ENCODE data around the gene INIP. TPM values are rescaled to one million over a fixed set of nuclear protein-coding genes. Genes with fewer than 3 reads are reported as not detected.
"Not testable (repeated sequence)": the region's sequence is repeated elsewhere in the genome, so short reads cannot be mapped to it uniquely, and the experiment has no call there.

INIP gene
- polyA plus RNA-seq, 1 donor from 2014 or later, result 64.7 TPM

- H3K79me2 ChIP-seq (replicated peaks; ENCODE audit: insufficient read depth, low read length), result no peaks in the 10 kb centered on the region
- H4K20me1 ChIP-seq (ENCODE audit: insufficient read depth), result no peaks in the 10 kb centered on the region
- no peaks in the 10 kb centered on the region for H3F3A ChIP-seq (ENCODE audit: insufficient read depth, low read length, poor library complexity, severe bottlenecking)
- H3K27me3 ChIP-seq (ENCODE audit: insufficient read depth, low read depth, low read length), result no peaks in the 10 kb centered on the region
- H3K4me3 ChIP-seq (ENCODE audit: low read length), result no peak overlapping the region
- H2AFZ ChIP-seq (ENCODE audit: low read depth, low read length), result no peak overlapping the region
- H3K36me3 ChIP-seq (ENCODE audit: insufficient read depth, low read length), result no peaks in the 10 kb centered on the region
- no peaks in the 10 kb centered on the region for H3K9me3 ChIP-seq (ENCODE audit: low read length)
- no peak overlapping the region for H3K27ac ChIP-seq (ENCODE audit: low read length)
- H3K4me2 ChIP-seq (ENCODE audit: low read length), result no peak overlapping the region
- no peak for TF ChIP-seq TAF1 (IDR thresholded peaks at IDR 0.05; ENCODE audit: low read depth)
- no peak for TF ChIP-seq MXI1 (conservative IDR thresholded peaks at IDR 0.05; ENCODE audit: poor library complexity, severe bottlenecking)
- TF ChIP-seq REST (IDR thresholded peaks at IDR 0.05; ENCODE audit: borderline replicate concordance), result no peak
- no peak for TF ChIP-seq POLR2AphosphoS5 (IDR thresholded peaks at IDR 0.05)
- TF ChIP-seq CTCF (IDR thresholded peaks at IDR 0.05; ENCODE audit: poor library complexity, severe bottlenecking), result no peak
- TF ChIP-seq EZH2 (IDR thresholded peaks at IDR 0.05; ENCODE audit: borderline replicate concordance, insufficient read depth, low read length, poor library complexity, severe bottlenecking), result no peak
- TF ChIP-seq EP300 (conservative IDR thresholded peaks at IDR 0.05; ENCODE audit: poor library complexity, severe bottlenecking), result no peak
- TF ChIP-seq SMC3 (conservative IDR thresholded peaks at IDR 0.05; ENCODE audit: poor library complexity), result no peak
- TF ChIP-seq RAD21 (conservative IDR thresholded peaks at IDR 0.05), result no peak
- no peak overlapping the region for H3K9ac ChIP-seq (ENCODE audit: low read length)
- H3K9me2 ChIP-seq (ENCODE audit: insufficient read depth, low read length), result no peaks in the 10 kb centered on the region
These were observed 8.5 kb upstream of the INIP start for GRCh38 chr9:112726428-112726827.

GRCh38 chr9:112725961-112726360, 8.0 kb upstream of the INIP start:
- no peaks in the 10 kb centered on the region for H3F3A ChIP-seq (ENCODE audit: insufficient read depth, low read length, poor library complexity, severe bottlenecking)
- H3K9ac ChIP-seq (ENCODE audit: low read length), result no peak overlapping the region
- no peaks in the 10 kb centered on the region for H3K27me3 ChIP-seq (ENCODE audit: insufficient read depth, low read depth, low read length)
- no peaks in the 10 kb centered on the region for H3K36me3 ChIP-seq (ENCODE audit: insufficient read depth, low read length)
- no peak overlapping the region for H3K4me2 ChIP-seq (ENCODE audit: low read length)
- no peaks in the 10 kb centered on the region for H3K9me2 ChIP-seq (ENCODE audit: insufficient read depth, low read length)
- TF ChIP-seq SMC3 (conservative IDR thresholded peaks at IDR 0.05; ENCODE audit: poor library complexity) (no peak), MXI1 (conservative IDR thresholded peaks at IDR 0.05; ENCODE audit: poor library complexity, severe bottlenecking) (no peak), CTCF (IDR thresholded peaks at IDR 0.05; ENCODE audit: poor library complexity, severe bottlenecking) (no peak), TAF1 (IDR thresholded peaks at IDR 0.05; ENCODE audit: low read depth) (no peak), EZH2 (IDR thresholded peaks at IDR 0.05; ENCODE audit: borderline replicate concordance, insufficient read depth, low read length, poor library complexity, severe bottlenecking) (no peak), POLR2AphosphoS5 (IDR thresholded peaks at IDR 0.05) (no peak), EP300 (conservative IDR thresholded peaks at IDR 0.05; ENCODE audit: poor library complexity, severe bottlenecking) (no peak), REST (IDR thresholded peaks at IDR 0.05; ENCODE audit: borderline replicate concordance) (no peak), RAD21 (conservative IDR thresholded peaks at IDR 0.05) (no peak)
- H3K27ac ChIP-seq (ENCODE audit: low read length), result no peak overlapping the region
- no peaks in the 10 kb centered on the region for H3K9me3 ChIP-seq (ENCODE audit: low read length)
- no peaks in the 10 kb centered on the region for H3K79me2 ChIP-seq (replicated peaks; ENCODE audit: insufficient read depth, low read length)
- H4K20me1 ChIP-seq (ENCODE audit: insufficient read depth), result no peaks in the 10 kb centered on the region
- no peak overlapping the region for H3K4me3 ChIP-seq (ENCODE audit: low read length)
- H2AFZ ChIP-seq (ENCODE audit: low read depth, low read length), result no peak overlapping the region

- not testable (repeated sequence) for H3K9me2 ChIP-seq (ENCODE audit: insufficient read depth, low read length); H3K27me3 ChIP-seq (ENCODE audit: insufficient read depth, low read depth, low read length); H3K9ac ChIP-seq (ENCODE audit: low read length); H3K4me2 ChIP-seq (ENCODE audit: low read length); H4K20me1 ChIP-seq (ENCODE audit: insufficient read depth); H3K27ac ChIP-seq (ENCODE audit: low read length); H2AFZ ChIP-seq (ENCODE audit: low read depth, low read length); H3K4me3 ChIP-seq (ENCODE audit: low read length); H3K9me3 ChIP-seq (ENCODE audit: low read length); H3K79me2 ChIP-seq (replicated peaks; ENCODE audit: insufficient read depth, low read length); H3K36me3 ChIP-seq (ENCODE audit: insufficient read depth, low read length); H3F3A ChIP-seq (ENCODE audit: insufficient read depth, low read length, poor library complexity, severe bottlenecking)
These were observed 4.8 kb upstream of the INIP start for GRCh38 chr9:112722749-112723148.
